ENCODE results near the gene C1orf105.

Gene C1orf105

GRCh38 chr1:172496678-172497077 is 76.2 kb downstream of the C1orf105 start:
- DNase-seq: no peak

GRCh38 chr1:172497230-172497629 is 76.7 kb downstream of the C1orf105 start:
- DNase-seq: no peak

GRCh38 chr1:172498857-172499256 is 78.4 kb downstream of the C1orf105 start:
- DNase-seq: no peak

- DNase-seq: no peak
These were observed 79.2 kb downstream of the C1orf105 start for GRCh38 chr1:172499636-172500141.

- DNase-seq: no peak
These were observed 79.7 kb downstream of the C1orf105 start for GRCh38 chr1:172500207-172500606.

GRCh38 chr1:172507741-172508140 is 87.3 kb downstream of the C1orf105 start:
- no peak for DNase-seq

GRCh38 chr1:172510479-172510878 is 90.0 kb downstream of the C1orf105 start:
- DNase-seq: no peak

GRCh38 chr1:172512591-172512990 is 92.1 kb downstream of the C1orf105 start:
- DNase-seq: no peak

- DNase-seq: no peak
These were observed 93.0 kb downstream of the C1orf105 start for GRCh38 chr1:172513479-172513878.

GRCh38 chr1:172514108-172514507 is 93.6 kb downstream of the C1orf105 start:
- DNase-seq: no peak

- no peak for DNase-seq
These were observed 95.0 kb downstream of the C1orf105 start for GRCh38 chr1:172515436-172515835.

GRCh38 chr1:172515927-172516326 is 95.4 kb downstream of the C1orf105 start:
- DNase-seq: no peak

GRCh38 chr1:172517081-172517480 is 96.6 kb downstream of the C1orf105 start:
- no peak for DNase-seq

GRCh38 chr1:172517545-172517944 is 97.1 kb downstream of the C1orf105 start:
- no peak for DNase-seq

All from NCI-H2227 treated with DMSO at 0.1 percent for 48 hours (cell line).